8988T (cell line): Measurements from ENCODE around the gene CACNA1C.
"Not testable (repeated sequence)": the region's sequence is repeated elsewhere in the genome, so short reads cannot be mapped to it uniquely, and the experiment has no call there.

Source experiments
- DNase-seq: peaks from one replicate; pipeline ENCODE4 v3.0.0; 2011

Gene CACNA1C

GRCh38 chr12:2113119-2113912, 60.5 kb downstream of the CACNA1C start:
- no peak for DNase-seq

GRCh38 chr12:2114071-2114470, 61.3 kb downstream of the CACNA1C start:
- no peak for DNase-seq

DNA sequence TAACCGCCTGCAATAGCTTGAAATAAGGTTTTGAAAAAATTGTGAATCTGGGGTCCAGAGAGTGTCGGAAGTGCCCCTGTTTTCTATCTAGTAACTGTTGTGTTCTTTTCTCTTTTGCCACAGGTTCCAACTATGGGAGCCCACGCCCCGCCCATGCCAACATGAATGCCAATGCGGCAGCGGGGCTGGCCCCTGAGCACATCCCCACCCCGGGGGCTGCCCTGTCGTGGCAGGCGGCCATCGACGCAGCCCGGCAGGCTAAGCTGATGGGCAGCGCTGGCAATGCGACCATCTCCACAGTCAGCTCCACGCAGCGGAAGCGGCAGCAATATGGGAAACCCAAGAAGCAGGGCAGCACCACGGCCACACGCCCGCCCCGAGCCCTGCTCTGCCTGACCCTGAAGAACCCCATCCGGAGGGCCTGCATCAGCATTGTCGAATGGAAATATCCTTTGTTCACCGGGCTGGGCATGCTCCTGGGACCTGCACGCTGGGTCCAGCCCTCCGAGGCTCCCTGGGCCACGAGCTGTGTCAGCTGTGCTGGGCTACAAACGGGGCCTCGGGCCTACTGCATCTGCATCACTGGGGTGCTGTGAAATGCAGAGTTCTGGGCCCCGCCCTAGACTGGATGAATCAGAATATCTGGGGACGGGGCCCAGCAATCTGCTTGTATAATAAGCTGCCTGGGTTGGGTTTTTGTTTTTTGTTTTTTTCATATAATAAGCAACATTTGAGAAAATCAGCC, 62.5 kb downstream of the CACNA1C start:
- DNase-seq = no peak

- DNase-seq = no peak
Measured at GRCh38 chr12:2117541-2117940, 64.8 kb downstream of the CACNA1C start.

DNA sequence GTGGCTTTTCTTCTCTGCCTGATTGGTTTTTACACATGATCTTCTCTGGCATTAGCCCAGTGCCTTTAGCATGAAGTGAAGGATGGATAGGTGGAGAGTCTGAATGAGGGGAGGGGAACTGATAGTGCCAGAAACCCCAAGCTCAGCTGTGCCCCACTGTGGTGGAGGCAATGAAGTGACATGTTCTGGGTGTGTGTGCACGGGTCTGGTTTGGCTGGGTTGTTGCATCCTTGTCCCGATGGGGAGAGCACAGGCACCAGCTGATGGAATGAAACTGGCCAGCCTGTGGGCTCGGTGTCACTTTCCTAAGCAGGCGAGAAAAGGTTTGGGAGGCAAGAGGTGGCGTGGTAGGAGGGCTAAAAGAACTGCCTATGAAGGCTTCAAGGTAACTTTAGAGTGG, 65.3 kb downstream of the CACNA1C start:
- no peak for DNase-seq

- no peak for DNase-seq
Measured at GRCh38 chr12:2118481-2119255, 65.9 kb downstream of the CACNA1C start.

DNA sequence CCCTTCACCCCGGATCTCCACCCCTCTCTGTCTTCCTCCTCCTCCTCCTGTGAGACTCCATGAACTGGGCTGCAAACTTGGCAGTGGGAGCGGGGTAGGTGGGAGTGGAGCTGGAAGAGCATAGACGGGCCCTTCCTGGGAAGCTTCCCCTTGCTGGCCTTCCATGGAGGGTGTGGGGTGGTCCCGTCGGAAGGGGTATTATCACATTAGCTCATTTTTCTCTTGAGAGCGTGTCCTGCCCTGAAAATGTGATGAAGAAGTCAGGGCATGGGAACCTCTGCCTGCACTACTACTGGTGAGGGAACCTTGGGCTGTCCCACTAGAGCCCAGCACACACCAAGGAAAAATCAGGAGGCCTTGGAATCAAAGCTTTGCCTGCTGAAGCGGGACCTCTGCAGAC, 66.5 kb downstream of the CACNA1C start:
- no peak for DNase-seq

- DNase-seq = no peak
Measured at GRCh38 chr12:2120982-2121758, 68.4 kb downstream of the CACNA1C start.

DNA sequence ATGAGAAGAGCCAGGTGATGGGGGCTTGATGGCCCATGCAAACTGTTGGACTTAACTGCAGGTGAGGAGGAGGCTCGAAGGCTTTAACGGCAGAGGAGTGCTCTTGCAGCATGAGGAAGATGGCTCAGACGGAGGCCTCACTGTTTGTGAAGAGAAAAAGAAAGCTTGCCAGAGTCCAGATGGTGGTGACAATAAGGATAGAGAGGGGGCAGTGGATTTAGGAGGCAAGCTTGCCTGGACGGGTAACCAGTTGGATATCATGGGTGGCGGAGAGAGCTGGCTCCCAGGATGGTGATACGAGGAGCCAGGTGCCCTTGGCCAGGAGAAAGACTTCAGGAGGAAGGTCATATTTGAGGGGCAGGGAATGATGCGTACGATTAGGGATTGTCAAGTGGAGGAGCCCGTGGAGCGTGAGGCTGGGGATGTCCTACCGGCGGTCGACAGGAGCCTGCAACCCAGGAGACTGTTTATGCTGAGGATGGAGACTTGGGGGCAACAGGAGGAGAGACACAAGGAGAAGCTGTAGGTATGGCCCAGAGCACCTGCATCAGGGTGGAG, 71.8 kb downstream of the CACNA1C start:
- DNase-seq = no peak

DNA sequence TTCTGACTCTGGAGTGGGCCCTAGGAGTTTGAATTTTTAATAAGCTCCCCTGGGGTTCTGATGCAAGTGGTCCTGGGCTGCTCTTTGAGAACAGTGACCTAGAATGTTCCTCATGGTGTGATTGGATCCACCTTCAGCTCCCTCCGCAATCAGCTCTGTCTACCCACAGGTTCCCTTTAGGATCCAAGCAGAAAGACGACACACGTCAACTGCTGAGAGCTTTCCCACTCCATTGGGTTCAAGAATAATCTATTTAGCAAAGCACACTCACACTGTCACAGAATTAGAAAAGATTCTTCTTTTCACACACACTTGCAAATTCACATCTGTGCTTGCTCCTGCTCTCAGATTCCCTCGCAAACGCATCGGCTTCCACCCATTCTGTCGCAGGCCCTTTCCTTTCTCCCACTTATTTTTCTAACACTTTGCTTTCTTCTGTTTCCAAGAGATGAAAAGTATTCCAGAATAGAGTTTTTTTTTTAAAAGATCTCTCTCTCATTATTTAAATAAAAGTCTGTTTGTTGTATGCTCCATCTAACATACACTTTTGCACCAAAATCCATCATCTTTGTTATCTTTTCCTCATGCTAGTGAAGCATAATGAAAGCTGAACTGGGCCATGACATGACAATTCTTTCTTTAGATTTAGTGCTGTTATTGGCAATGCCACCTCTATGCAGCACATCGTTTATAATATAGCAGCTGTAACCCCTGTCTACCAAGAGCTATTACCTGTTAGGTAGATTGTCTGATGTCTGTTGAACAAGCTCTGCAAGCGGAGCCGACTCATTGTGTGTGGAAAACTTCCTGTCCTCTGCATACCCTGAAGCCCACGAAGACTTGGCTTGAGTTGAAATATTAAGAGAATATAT, 73.1 kb downstream of the CACNA1C start:
- no peak for DNase-seq

DNA sequence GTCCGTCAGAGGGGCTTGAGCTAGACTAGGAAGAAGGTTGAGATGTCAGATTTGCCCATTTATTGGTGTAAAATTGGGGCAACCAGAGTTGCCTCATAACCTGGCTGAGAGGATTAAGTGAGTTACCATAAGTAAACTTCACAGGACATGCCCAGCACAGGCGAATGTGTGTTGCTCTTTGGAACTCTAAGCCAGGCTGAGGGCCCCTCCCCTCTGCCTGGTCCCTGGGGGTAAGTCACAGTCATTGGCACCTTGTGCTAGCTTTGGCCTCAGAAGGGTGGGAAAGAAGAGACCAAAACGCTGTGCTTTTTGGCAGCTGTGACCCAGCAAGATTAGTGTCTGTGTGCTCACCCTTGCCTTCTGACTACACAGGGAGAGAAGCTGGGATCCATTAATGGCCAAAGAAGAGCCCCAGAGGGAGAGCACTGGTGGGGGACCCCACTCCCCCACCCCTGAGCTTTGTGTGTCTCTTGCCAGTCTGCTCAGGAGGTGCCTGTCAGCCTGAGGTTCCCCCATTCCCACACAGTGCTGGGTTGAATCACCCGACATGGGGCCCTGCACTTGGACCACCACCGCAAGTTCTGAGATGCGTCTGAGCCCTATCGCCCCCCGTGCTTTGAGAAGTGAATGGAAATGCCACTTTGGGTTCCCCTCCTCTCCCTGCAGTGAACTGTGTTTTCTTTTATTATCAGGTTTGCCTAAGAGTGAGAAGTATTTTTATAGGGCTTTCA, 74.1 kb downstream of the CACNA1C start:
- DNase-seq = no peak

- no peak for DNase-seq
Measured at GRCh38 chr12:2129076-2129475, 76.3 kb downstream of the CACNA1C start.

GRCh38 chr12:2135661-2136418, 83.1 kb downstream of the CACNA1C start:
- not testable (repeated sequence) for DNase-seq

- no peak for DNase-seq
Measured at GRCh38 chr12:2136901-2137300, 84.1 kb downstream of the CACNA1C start.

DNA sequence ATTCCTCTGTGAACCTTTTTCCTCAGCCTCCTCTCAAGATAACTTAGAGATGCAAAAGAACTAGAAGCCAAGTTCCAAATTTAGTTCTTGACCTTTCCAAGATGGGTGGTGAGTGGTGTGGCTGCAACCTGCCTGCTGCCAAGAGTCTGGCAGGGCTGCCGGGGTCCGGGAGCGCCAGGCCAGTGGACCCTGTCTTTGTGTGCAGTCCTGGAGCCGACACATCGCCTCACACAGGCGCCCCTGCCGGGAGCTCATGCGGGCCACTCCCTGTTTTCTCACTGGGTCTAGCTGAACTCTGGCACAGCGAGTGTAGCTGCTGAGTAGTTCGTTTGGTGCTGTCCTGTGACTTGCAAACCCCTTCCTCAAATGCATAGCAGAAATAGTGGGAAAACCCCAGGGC, 84.9 kb downstream of the CACNA1C start:
- no peak for DNase-seq

GRCh38 chr12:2138294-2138693, 85.5 kb downstream of the CACNA1C start:
- DNase-seq = no peak

GRCh38 chr12:2138871-2139308, 86.1 kb downstream of the CACNA1C start:
- no peak for DNase-seq

- DNase-seq = no peak
Measured at GRCh38 chr12:2139651-2140050, 86.9 kb downstream of the CACNA1C start.

DNA sequence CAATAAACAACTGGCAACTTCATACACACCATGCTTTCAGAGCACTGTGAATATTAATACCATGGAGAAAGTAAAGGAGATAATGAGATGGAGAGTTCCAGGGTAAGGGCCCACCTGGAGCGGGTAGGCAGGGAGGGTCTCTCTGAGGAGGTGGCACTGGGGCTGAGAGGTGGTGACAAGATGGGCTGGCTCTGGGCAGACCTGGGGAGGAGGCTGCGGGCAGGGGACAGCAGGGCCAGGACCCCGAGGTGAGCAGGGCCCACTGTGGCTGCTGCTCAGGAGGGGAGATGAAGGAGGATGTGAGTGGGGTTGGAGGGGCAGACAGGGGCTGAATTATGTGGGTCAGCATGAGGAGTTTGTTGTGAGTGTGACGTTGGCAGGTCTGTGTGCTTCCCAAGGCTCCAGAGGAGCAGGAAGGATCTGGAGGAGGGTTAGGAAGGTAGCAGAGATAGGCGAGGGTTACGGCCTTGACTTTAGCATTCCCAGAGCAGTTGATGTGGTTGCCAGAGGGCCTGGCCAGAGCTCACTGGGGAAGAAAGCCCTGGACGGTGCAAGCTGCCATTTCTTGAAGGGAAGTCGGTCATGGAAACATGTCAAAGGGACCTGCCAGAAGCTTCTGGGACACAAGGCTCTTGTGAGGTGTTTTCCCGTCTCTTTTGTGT, 88.2 kb downstream of the CACNA1C start:
- no peak for DNase-seq
